Measurements from ENCODE around the gene SMCO4.

DNA sequence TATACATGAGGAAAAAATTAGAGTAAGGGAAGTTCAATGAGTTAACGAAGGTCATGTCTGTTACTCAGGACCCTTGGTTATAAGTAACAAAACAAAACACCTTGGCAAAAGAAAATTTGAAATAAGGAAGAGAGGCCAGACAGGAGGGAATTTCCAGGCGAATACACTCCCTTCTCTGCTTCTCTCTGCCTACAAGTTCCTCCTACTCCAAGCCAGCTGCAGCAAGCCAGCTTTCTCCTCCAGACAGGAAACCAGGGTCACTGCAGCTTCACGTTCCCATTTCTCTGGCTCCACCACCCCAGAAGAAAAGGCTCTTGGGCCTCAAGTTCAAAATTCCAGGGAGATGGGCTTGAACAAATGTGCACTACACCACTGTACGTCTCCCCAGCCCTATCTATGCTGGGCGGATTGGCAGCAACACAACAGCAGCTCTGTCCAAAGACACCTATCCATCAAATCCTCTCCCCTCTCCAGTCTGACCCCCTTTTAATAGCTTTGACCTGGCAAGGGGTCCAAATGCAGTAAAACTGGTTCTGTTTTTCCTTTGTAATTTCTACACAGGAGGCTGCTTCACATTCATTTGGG lies 27.7 kb downstream of the SMCO4 start:
- TF ChIP-seq, protein P1, sequence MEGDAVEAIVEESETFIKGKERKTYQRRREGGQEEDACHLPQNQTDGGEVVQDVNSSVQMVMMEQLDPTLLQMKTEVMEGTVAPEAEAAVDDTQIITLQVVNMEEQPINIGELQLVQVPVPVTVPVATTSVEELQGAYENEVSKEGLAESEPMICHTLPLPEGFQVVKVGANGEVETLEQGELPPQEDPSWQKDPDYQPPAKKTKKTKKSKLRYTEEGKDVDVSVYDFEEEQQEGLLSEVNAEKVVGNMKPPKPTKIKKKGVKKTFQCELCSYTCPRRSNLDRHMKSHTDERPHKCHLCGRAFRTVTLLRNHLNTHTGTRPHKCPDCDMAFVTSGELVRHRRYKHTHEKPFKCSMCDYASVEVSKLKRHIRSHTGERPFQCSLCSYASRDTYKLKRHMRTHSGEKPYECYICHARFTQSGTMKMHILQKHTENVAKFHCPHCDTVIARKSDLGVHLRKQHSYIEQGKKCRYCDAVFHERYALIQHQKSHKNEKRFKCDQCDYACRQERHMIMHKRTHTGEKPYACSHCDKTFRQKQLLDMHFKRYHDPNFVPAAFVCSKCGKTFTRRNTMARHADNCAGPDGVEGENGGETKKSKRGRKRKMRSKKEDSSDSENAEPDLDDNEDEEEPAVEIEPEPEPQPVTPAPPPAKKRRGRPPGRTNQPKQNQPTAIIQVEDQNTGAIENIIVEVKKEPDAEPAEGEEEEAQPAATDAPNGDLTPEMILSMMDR (conservative IDR thresholded peaks at IDR 0.05 in 1 of 2, IDR thresholded peaks at IDR 0.05 in 1 of 2; ENCODE audit: low read depth in 1 of 2, low read length in 2 of 2) = no peak
- no peak for TF ChIP-seq EZH2 (IDR thresholded peaks at IDR 0.05; ENCODE audit: low read length, missing control alignments)
